SK-N-MC (cell line): Measurements from ENCODE around the gene SLC4A7.
"Not testable (repeated sequence)": the region's sequence is repeated elsewhere in the genome, so short reads cannot be mapped to it uniquely, and the experiment has no call there.

ENCODE experiments used
- EZH2 ChIP-seq: fragments of 200-600 bp; sonication (generic); IDR thresholded peaks from one replicate; pipeline ENCODE4 v1.6.1; 2017; ENCODE audit warnings: antibody characterized with exemption
- FOXP2 ChIP-seq: optimal IDR thresholded peaks from 2 replicates; pipeline ENCODE3; 2011; ENCODE audit warnings: mild to moderate bottlenecking, moderate library complexity; ENCODE audit not compliant: insufficient read depth; ENCODE audit errors: extremely low read length, control extremely low read depth
- POLR2AphosphoS5 ChIP-seq: IDR thresholded peaks from 2 replicates; pipeline ENCODE4 v1.6.1; 2012; ENCODE audit warnings: mild to moderate bottlenecking, low read depth, low read length, borderline replicate concordance

GRCh38 chr3:27442995-27443394 is 41.2 kb downstream of the SLC4A7 start:
- not testable (repeated sequence) for TF ChIP-seq EZH2, POLR2AphosphoS5, FOXP2
